Esophagus squamous epithelium (tissue), 5 donors: ENCODE data around the gene KCNB1. TPM values are rescaled to one million over a fixed set of nuclear protein-coding genes. Genes with fewer than 3 reads are reported as not detected.

Experiments used
- DNase-seq: peaks from one replicate; lab custom pipeline; 2025; lab: John Stamatoyannopoulos, UW
- H3K27ac ChIP-seq, 4 donors: fragments of 200-600 bp; sonication (generic); one replicate each; pipeline ENCODE4 v1.5.1; 2016 to 2019; ENCODE audit warnings: mild to moderate bottlenecking in 1 of 4
- H3K27me3 ChIP-seq, 4 donors: fragments of 200-600 bp; sonication (generic); 1 replicate in 3 of 4; 2 replicates in 1 of 4; pipeline versions ENCODE4 v1.5.1 to v1.6.0; 2017 to 2021; ENCODE audit warnings: antibody characterized with exemption in 1 of 4
- H3K36me3 ChIP-seq, 3 donors: fragments of 200-600 bp; sonication (generic); one replicate each; pipeline ENCODE4 v1.5.1; 2016 to 2019
- H3K4me1 ChIP-seq, 3 donors: fragments of 200-600 bp; sonication (generic); one replicate each; pipeline ENCODE4 v1.5.1; 2017 to 2019
- H3K4me3 ChIP-seq, 4 donors: fragments of 200-600 bp; sonication (generic); 1 replicate in 3 of 4; 2 replicates in 1 of 4; pipeline ENCODE4 v1.5.1; 2016 to 2019; ENCODE audit warnings: mild to moderate bottlenecking in 2 of 4, moderate library complexity in 1 of 4
- H3K9me3 ChIP-seq, 3 donors: fragments of 200-600 bp; sonication (generic); one replicate each; pipeline ENCODE4 v1.5.1; 2016 to 2019
- CTCF ChIP-seq, 6 experiments: fragments of 450-650 bp in 4 of 6; fragments of 200-600 bp in 2 of 6; sonication (generic) in 2 of 6; IDR thresholded peaks; one replicate each; pipeline ENCODE4 v1.5.1; 2016 to 2019; ENCODE audit warnings: antibody characterized with exemption in 6 of 6, mild to moderate bottlenecking in 4 of 6, moderate library complexity in 4 of 6
- POLR2A ChIP-seq, 4 donors: fragments of 450-650 bp; IDR thresholded peaks; one replicate each; pipeline ENCODE4 v1.6.1; 2017; ENCODE audit warnings: antibody characterized with exemption in 4 of 4, mild to moderate bottlenecking in 4 of 4, moderate library complexity in 3 of 4
- WGBS, 2 donors: methylation state at CpG; one replicate each; pipeline ENCODE4 v1.1.5; 2018; 5-methylcytosine and 5-hydroxymethylcytosine counted together
- intact Hi-C: fragments of 100-400 bp; cut with DNase I; formaldehyde crosslinking; loops from one replicate; pipeline ENCODE4 v1.15.0; 2022
- total RNA-seq, 4 donors: library from RNA; depleted of rRNA; stranded (reverse); fragments of >200 nt; gene quantifications; one replicate each; pipeline ENCODE4 v1.1.0, GENCODE V29; 2016
- donor health status: DM: yes; HTN: yes; CAD: no.

KCNB1 gene
- total RNA-seq, 4 donors from 2014 or later: 0.11 to 3.6 (median 1.1) TPM

GRCh38 chr20:49511788-49512525 lies 29.5 kb upstream of the KCNB1 start:
- Histone ChIP-seq H3K27me3 (peaks cover 0 to 49% (median 0%) of the 10 kb centered on the region in 4 donors), H3K4me3 (no peak overlapping the region), H3K4me1 (peaks cover 0 to 31% (median 8%) of the 10 kb centered on the region in 3 donors), H3K9me3 (no peaks in the 10 kb centered on the region), H3K36me3 (peaks cover 0 to 7% (median 0%) of the 10 kb centered on the region in 3 donors), H3K27ac (peak overlapping the region in 3 of 4 donors; percentile 9 to 82 (median 74))
- TF ChIP-seq POLR2A (IDR thresholded peaks at IDR 0.05) (no peak), CTCF (IDR thresholded peaks at IDR 0.05) (no peak)
- no peak for DNase-seq
- intact Hi-C loops: no loop called here
- WGBS, 2 donors: 81 to 84% methylated on average over 2 of the region's 2 CpGs

DNA sequence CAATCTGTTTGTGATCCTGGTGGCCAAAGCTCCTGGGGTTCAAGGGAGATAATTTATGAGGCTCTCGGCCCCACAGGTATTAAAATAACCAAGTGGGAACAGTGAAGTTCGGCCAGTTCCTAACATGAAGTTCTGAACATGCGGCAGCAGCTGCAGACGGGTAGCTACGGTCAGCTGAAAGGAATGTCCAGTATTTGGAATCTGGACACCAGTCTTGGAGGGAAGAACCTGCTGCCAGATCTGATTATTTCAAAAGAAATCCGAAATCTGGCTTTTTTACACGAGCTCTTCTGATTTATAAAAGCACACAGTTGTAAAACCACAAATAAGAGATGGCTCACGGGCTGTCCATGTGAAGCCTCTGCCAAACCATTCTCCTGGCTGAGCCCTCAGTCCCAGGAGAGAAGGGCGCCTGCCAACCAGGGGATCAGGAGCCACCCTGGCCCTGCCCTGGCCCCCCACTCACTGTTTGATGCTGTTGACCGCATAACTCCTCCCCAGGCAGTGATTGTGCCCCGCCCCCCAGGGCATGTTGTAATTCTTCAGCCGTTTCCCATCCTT lies 28.2 kb upstream of the KCNB1 start:
- Histone ChIP-seq H3K27ac (peak overlapping the region in 3 of 4 donors; percentile 74 to 82 (median 81)), H3K9me3 (no peaks in the 10 kb centered on the region), H3K27me3 (peaks cover 0 to 47% (median 0%) of the 10 kb centered on the region in 4 donors), H3K4me3 (no peak overlapping the region), H3K4me1 (peaks cover 0 to 31% (median 8%) of the 10 kb centered on the region in 3 donors), H3K36me3 (peaks cover 0 to 10% (median 0%) of the 10 kb centered on the region in 3 donors)
- DNase-seq: no peak
- WGBS, 2 donors: 34 to 54% methylated on average over 7 to 11 of the region's 12 CpGs
- intact Hi-C loops: no loop called here
- TF ChIP-seq CTCF (IDR thresholded peaks at IDR 0.05) (no peak), POLR2A (IDR thresholded peaks at IDR 0.05) (no peak)

GRCh38 chr20:49508435-49509199 lies 26.1 kb upstream of the KCNB1 start:
- H3K27ac ChIP-seq: peak overlapping the region in 3 of 4 donors; percentile 37 to 55 (median 44)
- intact Hi-C loops: no loop called here
- no peaks in the 10 kb centered on the region for H3K9me3 ChIP-seq
- DNase-seq: no peak
- peaks cover 0 to 48% (median 0%) of the 10 kb centered on the region in 4 donors for H3K27me3 ChIP-seq
- peaks cover 0 to 31% (median 8%) of the 10 kb centered on the region in 3 donors for H3K4me1 ChIP-seq
- H3K36me3 ChIP-seq: peaks cover 0 to 10% (median 0%) of the 10 kb centered on the region in 3 donors
- WGBS, 2 donors: 45 to 57% methylated on average over 8 to 13 of the region's 14 CpGs
- H3K4me3 ChIP-seq: no peak overlapping the region
- TF ChIP-seq POLR2A (IDR thresholded peaks at IDR 0.05) (no peak), CTCF (IDR thresholded peaks at IDR 0.05) (peak in 5 of 6 experiments; percentile 23 to 56 (median 47))

DNA sequence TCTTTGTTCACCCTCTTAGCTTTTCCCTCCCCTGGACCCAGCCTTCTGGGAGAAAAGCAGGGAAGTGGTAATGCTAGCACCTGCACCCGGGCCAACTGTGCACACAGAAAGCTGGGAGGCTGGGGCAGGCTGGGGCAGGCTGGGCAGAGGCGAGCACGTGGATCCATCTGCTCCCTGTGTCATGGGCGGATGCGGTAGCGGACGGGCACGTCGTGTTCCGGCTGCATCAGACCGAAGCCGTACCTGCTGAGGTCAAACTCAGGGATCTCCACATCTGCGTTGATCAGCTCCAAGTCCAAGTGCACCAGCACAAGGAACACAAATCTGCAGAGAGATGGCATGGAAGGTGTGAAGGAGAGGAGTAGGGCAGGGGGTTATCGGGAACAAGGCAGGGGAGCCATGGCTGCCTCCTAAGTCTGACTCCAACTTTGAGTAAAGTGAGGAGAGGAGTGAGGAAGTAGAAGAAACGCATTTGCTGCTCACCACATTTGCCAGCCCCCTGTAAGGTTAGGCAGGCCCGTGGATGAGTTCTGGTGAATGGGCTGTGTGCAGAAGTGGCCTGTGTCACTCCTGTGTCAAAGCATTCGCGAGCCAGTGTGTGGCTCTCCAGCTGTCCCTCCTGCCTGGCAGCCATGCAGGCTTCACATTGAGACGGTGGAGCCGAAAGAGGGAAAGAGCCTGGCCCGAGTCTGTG lies 25.4 kb upstream of the KCNB1 start:
- no peak for DNase-seq
- H3K4me1 ChIP-seq: peaks cover 0 to 31% (median 8%) of the 10 kb centered on the region in 3 donors
- H3K4me3 ChIP-seq: no peak overlapping the region
- intact Hi-C loops: no loop called here
- peaks cover 0 to 51% (median 0%) of the 10 kb centered on the region in 4 donors for H3K27me3 ChIP-seq
- H3K27ac ChIP-seq: peak overlapping the region in 1 of 4 donors; percentile 44
- WGBS, 2 donors: 35 to 44% methylated on average over 8 to 12 of the region's 21 CpGs
- TF ChIP-seq POLR2A (IDR thresholded peaks at IDR 0.05) (no peak), CTCF (IDR thresholded peaks at IDR 0.05) (no peak)
- H3K36me3 ChIP-seq: peaks cover 0 to 10% (median 0%) of the 10 kb centered on the region in 3 donors
- no peaks in the 10 kb centered on the region for H3K9me3 ChIP-seq
